ENCODE results near the gene ELK3.

Gene ELK3

DNA sequence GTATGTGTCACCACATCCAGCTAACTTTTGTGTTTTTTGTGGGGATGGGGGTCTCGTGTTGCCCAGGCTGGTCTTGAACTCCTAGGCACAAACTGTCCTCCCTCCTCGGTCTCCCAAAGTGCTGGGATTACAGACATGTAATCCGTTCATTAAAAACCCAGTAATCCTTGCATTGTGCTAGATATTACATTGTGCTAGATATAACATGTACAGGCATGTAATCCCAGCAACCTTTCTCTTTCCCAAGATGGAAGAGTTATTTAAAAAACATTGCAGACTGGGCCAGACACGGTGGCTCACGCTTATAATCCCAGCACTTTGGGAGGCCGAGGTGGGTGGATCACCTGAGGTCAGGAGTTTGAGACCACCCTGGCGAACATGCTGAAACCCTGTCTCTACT is 19.7 kb downstream of the ELK3 start:
- DNase-seq: no peak

DNA sequence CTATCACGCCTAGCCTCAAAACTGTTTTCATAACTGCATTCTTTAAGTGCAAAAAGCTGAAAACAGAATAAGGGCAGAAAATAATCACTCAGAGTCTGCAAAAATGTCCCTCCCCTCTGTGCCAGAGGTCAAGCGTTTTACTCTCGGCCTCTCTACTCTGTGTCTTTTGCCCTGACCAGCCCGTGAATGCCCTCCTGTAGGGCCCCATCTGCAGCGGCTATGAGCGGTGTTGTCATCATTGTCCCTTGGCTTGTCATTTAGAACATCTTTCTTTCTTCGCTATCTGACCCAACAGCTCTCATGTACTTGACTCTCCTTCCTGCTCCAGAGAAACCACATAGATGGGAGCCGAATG is 21.7 kb downstream of the ELK3 start:
- DNase-seq: no peak

DNA sequence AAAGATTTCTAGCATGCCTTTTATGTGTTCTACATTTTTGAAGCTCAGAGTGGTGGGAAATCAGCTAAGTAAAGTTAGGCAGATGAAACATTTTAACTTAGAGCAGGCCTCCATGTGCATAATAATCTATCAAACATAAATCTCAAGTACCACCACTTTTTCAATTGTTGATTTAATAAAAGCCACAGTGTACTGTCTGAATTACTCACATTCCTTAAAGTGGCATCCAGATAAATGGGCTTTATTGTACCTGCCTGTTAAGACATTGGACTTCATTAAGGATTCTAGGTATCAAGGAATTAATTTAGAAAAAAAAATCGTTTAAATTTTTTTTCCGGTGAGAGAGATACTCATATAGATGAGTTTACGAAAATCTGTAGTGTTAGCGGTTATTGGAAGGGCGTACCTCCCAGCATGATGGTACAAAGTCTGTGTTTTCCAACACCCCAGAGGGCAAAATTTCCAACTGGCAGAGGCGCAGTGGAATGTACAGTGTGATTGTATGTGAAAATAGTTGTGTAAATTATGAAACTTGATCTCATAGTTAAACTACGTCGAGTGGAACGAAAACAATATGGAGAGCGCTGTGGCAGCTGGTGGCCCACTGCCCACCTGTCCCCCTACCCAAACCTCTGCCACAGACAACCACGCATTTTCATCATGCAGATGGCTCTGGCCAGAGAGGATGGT is 25.0 kb downstream of the ELK3 start:
- DNase-seq: no peak

DNA sequence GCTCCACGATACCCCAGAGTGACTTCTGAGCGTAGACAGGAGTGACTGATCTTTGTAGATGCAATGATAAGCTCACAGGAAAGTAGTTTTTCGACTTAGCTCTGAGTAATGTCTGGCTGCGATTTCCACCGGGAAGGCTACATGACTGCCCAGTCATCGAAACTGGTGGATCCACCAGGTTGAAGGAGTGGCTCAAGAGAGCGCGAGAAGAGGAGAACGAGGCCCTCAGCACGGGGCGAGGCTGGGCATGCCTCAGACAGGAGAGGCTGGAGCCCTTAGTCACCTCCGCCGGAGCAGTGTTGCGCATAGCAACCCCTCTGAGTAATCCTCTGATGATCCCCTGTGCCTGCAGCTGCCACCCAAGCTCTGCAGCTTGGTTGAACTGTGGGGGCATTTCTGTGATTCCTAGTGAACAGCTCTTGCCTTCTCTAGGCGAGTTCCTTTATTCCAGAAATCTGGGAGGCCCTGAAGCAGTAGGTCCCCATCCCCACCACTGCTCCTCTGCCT is 25.6 kb downstream of the ELK3 start:
- no peak for DNase-seq

DNA sequence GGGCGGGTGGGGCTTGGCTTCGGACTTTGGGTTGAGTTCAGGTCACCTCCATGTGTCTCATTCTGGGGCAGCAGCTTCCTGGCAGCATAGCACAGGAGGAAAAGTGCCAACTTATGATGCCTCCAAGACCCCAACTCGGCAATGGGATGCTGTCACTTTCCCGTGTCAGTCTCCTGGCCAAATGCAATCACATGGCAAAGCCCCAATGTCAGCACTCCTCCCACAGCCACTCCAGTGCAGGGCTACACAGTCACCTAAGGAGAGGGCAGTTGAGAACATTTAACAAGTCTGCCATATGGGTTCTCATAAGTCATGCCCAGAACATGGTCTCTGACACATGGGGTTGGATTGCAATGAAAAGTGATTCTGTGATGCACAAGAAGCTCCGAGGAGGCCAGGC is 26.7 kb downstream of the ELK3 start:
- DNase-seq: no peak

DNA sequence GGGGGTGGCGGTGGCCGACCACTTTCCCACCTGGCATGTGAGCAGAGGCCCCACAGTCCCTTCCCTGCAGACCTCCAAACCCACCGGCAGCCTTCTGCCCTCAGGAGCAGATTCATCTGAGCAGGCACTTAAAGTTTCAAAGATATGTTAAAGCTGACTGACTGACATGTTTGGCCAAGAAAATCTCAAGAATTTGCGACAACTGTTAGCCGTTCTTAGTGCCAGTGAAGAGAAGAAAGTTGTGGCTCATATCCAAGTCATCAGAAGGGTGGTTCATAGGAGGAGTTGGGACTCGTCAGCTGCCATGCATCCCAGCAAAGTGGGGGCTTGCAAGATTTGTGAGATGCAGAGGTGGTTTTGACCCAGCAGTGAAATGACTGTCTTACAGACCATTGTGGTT is 27.2 kb downstream of the ELK3 start:
- DNase-seq: no peak

DNA sequence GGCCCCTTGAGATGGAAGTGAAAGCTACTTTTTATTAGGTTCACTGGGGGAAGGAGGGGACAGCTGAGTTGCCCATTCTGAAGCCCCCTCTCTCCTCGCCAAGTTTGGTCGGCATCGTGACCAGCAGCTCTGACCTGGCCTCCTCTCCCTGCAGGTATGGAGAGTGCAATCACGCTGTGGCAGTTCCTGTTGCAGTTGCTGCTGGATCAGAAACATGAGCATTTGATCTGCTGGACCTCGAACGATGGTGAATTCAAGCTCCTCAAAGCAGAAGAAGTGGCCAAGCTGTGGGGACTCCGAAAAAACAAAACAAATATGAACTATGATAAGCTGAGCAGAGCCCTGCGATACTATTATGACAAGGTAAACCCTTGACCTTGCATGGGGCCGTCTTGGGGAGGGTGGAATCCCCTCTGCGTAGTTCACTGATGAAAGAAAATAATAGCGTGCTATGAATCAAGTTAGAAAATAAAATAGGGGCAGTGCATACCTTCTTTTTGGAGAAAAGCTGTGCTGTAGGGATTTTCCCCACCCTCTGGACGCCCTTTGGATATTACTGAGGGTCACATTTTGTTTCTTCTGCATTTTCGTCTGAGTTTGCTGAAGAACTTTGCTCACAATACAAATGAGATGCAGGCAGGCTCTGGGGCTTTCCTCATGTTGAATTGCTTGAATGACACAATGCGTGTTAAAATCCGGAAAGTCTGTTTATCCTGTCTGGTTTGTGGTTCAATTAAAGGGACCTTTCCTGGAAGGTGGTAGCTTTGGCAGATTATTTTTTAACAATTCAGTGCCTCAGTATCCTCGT is 29.4 kb downstream of the ELK3 start:
- no peak for DNase-seq

DNA sequence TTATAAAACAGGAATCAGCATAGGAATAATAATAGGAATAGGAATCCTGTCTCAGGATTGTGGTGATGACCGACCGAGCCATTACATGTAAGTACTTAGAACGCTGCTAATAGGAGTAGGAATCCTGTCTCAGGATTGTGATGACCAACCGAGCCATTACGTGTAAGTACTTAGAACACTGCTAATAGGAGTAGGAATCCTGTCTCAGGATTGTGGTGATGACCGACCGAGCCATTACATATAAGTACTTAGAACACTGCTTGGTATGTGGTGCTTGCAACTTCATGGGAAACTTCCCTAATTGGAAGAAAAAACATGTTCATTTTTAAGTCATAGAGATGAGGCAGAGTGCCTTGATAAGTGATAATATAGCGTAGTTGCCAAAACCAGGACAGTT is 30.0 kb downstream of the ELK3 start:
- no peak for DNase-seq

DNA sequence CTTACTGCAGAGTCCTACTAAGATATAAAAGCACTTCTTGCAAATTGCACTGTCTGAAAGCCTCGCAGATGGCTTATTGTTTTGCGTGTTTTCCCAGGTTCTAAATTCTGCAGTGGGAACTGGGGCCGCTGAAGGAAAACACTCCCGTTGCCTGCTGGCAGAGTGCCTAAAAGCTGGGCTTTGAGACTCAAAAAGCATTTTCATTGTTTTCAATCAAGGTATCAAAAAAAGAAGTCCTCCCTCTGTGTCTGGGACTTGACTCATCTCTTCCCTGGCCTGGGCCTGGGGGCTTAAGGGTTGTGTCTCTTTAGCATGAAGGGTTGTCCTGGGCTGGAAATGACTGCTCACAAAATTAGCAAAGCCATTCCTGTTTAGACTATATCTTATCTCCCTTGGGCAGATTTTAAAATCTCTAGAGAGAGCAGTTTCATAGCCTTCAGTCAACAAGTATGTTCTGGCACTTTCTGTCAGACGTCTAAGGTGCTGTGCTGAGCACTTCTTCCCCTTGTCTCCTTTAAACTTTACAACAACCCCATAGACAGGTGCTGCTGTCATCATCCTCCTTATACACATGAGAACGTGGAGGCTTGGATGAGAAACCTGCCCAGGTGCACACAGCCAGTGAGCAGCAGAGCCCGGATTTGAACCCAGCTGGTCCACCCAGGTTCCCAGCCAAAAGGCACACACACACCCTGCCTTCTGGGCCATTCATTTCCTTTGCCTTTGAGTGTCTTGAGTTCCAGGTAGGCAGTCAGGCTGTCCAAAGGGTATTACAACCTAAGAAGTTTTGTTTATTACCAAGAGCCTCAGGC is 31.1 kb downstream of the ELK3 start:
- DNase-seq: no peak

DNA sequence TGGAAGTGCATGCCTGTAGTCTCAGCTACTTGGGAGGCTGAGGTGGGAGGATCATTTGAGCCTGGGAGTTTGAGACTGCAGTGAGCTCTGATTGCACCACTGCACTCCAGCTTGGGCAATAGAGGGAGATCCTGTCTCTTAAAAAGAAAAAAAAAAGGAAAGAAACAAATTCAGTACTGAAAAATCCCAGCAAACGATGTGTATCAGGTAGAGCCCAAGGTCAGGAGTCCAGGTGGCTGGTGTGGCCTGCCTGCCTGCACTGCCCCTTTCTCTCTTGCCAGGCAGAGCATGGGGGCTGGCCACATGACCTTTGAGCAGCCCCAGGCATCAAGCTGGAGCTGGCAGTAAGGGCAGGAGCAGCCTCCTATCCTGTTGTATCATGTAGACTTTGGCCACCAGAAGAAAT is 31.8 kb downstream of the ELK3 start:
- no peak for DNase-seq

DNA sequence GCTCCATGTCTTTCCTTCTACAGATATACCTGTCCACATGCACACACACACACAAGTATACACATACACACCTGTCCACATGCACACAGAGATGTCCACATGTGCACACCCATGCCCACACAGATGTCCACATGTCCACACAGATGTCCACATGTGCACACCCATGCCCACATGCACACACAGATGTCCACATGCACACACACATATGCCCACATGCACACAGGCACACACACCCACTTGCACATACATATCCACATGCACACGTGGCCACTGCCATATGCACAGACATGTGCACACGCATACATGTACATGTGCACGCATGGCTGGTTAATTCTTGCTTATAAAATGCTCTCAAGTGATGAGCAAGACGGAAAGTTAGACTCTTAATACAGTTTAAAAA is 32.2 kb downstream of the ELK3 start:
- no peak for DNase-seq

DNA sequence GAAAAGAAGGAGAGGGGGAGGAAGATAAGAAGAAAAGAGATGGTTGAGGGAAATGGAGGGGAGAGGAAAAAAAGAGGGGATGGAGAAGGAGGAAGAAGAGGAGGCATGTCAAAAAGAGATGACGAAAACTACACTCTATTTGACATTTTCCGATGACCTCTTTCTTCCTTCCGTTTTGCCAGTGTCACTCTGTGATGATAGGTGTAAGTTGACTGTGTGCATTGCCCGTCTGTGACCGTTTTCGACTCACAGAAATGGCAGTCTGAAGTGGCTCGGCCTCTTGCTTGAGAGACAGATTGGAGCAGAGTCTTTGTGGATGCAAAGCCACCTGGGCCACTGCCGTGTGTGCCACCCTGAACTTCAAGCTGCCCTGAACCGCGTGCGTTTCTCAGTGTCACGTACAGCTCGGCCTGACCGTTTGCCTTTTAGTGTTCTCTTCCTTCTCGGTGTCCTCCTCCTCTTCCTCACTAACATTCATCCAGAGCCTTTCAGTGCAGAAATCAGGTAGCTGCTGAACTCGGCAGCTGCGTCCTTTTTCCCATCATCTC is 32.7 kb downstream of the ELK3 start:
- DNase-seq: no peak

DNA sequence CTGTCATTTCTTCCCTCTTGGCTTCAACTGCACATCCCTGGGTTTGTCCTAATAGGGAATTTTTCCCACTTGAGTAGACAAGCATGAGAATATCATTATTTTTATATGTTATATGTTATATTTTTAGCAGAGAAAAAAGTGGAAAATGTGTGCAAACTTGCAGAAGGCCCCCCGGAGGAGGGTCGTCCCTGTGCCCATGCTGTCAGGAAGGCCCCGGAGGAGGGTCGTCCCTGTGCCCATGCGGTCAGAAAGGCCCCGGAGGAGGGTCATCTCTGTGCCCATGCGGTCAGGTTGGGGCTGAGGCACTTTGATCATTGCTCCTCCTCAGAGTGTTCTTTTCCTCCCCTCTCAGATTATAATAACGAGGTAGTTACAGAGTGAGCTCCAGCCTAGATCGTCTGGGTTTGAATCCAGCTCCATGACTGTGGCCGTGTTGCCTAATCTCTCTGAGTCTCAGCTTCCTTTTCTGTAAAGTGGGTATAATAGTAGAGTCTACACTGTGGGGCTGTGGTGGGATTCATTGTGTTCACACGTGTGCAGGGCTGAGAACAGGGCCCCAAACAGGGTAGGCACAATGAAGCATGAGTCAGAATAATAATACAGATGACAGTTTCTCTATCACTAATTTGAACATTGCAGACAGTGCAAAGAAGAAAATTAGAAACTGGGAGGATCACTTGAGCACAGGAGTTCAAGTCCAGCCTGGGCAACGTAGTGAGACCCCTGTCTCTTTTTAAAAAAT is 33.4 kb downstream of the ELK3 start:
- DNase-seq: no peak

DNA sequence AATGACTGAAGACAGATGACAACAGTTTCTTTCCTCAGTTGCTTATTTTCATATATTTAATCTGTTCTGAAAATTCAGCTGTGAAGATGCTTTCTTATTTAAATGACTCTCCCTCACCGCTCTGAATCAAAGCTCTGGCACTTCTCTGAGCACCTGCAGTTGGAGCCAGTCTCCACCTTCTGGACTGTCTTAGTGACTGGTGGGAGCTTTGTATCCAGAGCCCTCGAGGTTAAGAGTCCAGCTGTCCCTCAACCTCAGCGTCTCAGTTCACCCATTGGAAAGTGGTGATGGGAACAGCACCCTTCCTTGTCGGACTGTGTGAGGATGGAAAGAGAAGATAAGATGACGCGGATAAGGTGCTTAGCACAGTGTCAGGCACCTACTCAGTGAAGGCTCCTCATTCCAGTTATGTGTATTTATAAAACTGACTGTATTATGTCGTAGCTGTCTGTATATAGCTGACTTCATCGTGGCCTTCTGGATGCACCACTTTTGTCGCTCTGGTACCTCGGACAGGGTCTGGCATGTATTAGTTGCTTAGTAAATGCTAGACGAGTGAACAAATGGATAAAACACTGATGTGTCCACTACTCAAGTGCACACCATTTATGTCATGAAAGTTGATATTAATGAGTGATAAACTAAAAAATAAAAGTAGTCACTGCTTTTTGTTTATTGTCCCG is 34.5 kb downstream of the ELK3 start:
- DNase-seq: no peak

DNA sequence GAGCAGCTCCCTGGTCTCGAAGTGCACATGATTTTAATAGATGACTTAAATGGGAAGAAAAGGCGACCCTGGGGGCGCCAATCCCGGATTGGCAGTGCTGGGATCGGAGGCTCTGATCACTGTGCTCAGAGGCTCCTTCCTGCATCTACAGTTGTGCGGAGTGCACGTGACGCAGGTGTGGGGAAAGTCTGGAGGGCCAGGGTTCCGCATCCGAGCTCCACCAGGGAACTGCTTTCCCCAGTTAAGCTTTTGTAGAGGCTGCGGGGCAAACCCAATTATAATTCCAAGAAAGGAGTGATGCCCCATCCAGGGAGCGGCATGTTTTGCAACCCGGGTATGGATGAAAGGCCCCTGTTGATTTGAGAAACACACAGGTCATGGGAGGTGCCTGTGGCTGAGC is 36.5 kb downstream of the ELK3 start:
- DNase-seq: no peak

DNA sequence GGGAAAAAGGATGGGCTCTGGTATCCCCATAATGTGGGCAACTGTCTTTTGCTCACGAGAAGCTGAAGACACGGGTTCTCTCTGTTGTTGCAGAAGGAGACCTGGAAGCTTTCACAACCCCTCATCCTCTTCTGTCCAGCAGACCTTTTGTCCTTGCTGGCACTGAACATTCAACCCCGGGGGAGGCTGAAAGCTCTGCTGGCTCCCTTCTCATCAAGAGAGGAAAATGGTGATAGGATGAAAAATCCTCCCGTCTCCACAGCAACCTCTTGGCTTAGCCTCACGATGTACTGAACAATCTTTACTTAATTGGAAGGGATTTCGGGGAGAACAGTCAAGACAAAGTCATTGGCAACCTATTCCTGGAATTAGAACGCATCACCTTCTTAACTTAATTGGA is 39.0 kb downstream of the ELK3 start:
- DNase-seq: no peak

DNA sequence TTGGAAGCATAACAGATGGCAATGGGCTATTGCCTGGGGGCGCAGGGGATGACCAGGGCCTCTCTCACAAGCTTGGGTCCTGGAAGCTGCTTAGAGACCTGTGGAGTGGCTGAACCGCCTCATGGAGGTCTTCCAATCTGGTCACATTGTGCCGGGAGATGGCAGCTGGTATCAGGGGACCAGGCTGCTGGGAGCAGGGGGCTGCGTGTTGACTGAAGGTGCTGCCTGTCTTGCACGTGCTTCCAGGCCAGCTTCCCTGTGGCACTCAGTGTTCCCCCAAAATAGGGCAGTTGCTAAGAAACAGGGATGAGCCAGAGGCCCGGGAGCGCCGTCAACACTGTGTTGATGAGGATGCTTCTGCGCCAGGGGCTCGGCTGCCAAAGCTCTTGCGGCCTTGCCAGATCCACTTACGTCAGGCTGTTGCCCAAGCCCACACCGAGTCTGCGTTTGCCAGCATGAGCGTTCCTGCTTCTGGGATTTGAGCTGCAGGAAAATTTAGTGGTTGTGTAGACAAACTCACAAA is 39.8 kb downstream of the ELK3 start:
- no peak for DNase-seq

DNA sequence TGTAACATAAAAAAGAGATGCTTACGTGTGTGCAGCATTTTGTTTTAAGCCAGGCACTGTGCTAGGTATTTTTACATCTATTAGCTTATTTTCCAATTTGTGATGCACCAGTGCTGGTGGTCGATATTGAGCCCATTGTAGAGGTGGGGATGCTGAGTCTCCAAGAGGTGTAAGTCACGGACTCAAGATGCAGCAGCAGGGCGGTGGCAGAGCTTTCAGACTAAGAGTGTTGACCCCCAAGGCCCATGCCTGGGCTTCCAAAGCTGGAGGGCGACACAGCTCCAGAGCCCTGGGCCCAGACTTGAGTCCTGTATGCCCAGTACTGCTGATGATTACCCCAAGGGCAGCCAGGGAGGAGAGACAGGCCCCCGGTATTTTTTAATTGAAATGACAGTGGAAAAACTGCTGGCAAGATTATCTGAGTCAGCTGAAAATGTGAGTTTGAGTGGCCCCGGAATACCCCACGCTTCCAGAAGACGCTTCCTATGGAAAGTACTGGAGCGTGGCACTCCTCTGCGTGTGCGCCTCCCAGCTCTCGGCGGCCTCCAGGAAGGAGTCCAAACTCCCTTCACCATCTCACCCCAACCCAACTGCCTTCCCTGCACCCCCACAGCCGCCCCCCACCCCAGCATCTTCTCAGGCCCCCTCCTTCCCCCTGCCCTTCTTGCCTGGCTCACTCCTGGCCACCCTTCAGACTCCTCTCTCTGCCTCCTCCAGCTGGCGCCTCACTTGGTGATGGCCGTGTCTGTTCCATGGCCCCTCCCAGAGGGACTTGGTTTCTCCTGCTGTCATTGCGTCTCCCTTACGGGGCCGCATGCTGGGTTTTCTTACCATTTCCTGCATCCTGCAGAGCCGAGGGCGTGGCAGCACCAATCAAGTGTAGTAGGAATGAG is 40.7 kb downstream of the ELK3 start:
- DNase-seq: no peak

DNA sequence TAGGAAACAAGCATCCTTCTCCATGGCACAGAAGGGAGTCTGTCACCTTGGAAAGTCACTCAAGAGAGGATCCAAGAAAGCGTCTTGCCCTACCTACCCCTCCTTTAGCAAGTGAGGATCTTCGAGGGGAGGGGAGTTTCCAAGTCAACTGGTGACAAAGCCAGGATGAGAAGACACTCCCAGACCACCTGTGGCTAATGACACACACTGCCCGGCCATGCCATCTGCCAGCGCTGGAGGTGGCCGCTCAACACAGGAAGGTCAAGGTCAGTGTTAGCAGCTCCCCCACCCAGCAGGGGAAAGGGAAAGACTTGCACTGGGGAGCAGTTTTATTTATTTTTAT is 41.3 kb downstream of the ELK3 start:
- DNase-seq: no peak

DNA sequence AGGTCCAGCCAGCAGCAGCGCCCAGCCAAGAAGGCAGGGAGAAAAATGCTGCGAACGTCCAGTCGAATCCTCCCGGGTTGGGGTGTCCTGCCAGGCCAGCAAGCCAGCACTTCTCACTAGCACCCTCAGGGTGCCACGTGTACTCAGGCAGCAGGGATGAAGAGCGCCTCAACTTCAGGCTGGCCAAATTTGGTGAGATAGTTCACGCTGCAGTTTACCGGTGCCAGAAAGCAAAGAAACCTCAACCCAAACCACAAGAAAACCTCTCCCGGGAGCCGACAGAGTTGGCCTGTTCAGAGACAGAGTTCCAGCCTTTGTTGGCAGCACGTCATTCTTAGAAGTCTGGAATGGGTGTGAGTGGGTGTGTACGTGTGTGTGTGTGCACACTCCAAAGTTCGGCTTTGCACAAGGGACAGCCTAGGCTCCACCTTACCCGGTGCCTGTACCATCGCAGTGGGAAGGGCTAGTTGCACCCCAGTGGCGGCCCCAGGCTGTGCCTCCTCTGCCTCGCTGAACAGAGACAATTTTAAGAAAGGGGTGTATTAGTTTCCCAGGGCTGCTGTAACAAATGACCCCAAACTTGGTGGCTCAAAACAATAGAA is 42.1 kb downstream of the ELK3 start:
- peak; percentile 59 for DNase-seq

All from stimulated activated CD4-positive, alpha-beta T cell treated with anti-CD3 and anti-CD28 coated beads, Interleukin-15, amount 100 ng/mL, for 24 hours (primary cell).